Measurements from ENCODE around the gene GAB1. TPM values are rescaled to one million over a fixed set of nuclear protein-coding genes. Genes with fewer than 3 reads are reported as not detected.

GAB1 gene
- total RNA-seq, 2 donors from 2014 or later, result 0.32 to 0.48 TPM

- Mint-ChIP-seq H3K4me1 (no peaks in the 10 kb centered on the region), H3K27me3 (peaks cover 19% of the 10 kb centered on the region), H3K9me3 (no peaks in the 10 kb centered on the region), H3K36me3 (ENCODE audit: low read depth) (no peaks in the 10 kb centered on the region), H3K27ac (no peak overlapping the region), H3K4me3 (no peak overlapping the region)
- no peak for ATAC-seq (replicated peaks)
Observed at GRCh38 chr4:143421609-143422008, 84.9 kb downstream of the GAB1 start.

- Mint-ChIP-seq H3K4me3 (no peak overlapping the region), H3K4me1 (no peaks in the 10 kb centered on the region), H3K9me3 (no peaks in the 10 kb centered on the region), H3K36me3 (ENCODE audit: low read depth) (no peaks in the 10 kb centered on the region), H3K27ac (no peak overlapping the region), H3K27me3 (peaks cover 4% of the 10 kb centered on the region)
- ATAC-seq (replicated peaks), result no peak
Observed at GRCh38 chr4:143424276-143424675, 87.6 kb downstream of the GAB1 start.

GRCh38 chr4:143431526-143432257, 95.0 kb downstream of the GAB1 start:
- Mint-ChIP-seq H3K4me3 (no peak overlapping the region), H3K4me1 (no peaks in the 10 kb centered on the region), H3K9me3 (peaks cover 9% of the 10 kb centered on the region), H3K27me3 (peaks cover 4% of the 10 kb centered on the region), H3K36me3 (ENCODE audit: low read depth) (no peaks in the 10 kb centered on the region), H3K27ac (no peak overlapping the region)
- ATAC-seq (replicated peaks), result no peak

GRCh38 chr4:143432258-143432591, 95.5 kb downstream of the GAB1 start:
- no peaks in the 10 kb centered on the region for H3K4me1 Mint-ChIP-seq
- no peak overlapping the region for H3K4me3 Mint-ChIP-seq
- ATAC-seq (replicated peaks), result no peak
- no peaks in the 10 kb centered on the region for H3K36me3 Mint-ChIP-seq (ENCODE audit: low read depth)
- H3K27ac Mint-ChIP-seq, result no peak overlapping the region
- H3K9me3 Mint-ChIP-seq, result peaks cover 9% of the 10 kb centered on the region
- peaks cover 4% of the 10 kb centered on the region for H3K27me3 Mint-ChIP-seq

GRCh38 chr4:143433231-143433630, 96.6 kb downstream of the GAB1 start:
- Mint-ChIP-seq H3K27me3 (peaks cover 4% of the 10 kb centered on the region), H3K4me3 (no peak overlapping the region), H3K27ac (no peak overlapping the region), H3K36me3 (ENCODE audit: low read depth) (no peaks in the 10 kb centered on the region), H3K4me1 (no peaks in the 10 kb centered on the region), H3K9me3 (peaks cover 9% of the 10 kb centered on the region)
- no peak for ATAC-seq (replicated peaks)

GRCh38 chr4:143435955-143436354, 99.3 kb downstream of the GAB1 start:
- Mint-ChIP-seq H3K4me3 (no peak overlapping the region), H3K9me3 (peaks cover 6% of the 10 kb centered on the region), H3K36me3 (ENCODE audit: low read depth) (no peaks in the 10 kb centered on the region), H3K27me3 (peaks cover 4% of the 10 kb centered on the region), H3K4me1 (no peaks in the 10 kb centered on the region), H3K27ac (no peak overlapping the region)
- ATAC-seq (replicated peaks), result no peak

- no peak overlapping the region for H3K4me3 Mint-ChIP-seq
- ATAC-seq (replicated peaks), result no peak
- H3K36me3 Mint-ChIP-seq (ENCODE audit: low read depth), result no peaks in the 10 kb centered on the region
- no peak overlapping the region for H3K27ac Mint-ChIP-seq
- no peaks in the 10 kb centered on the region for H3K4me1 Mint-ChIP-seq
- no peaks in the 10 kb centered on the region for H3K9me3 Mint-ChIP-seq
- peaks cover 3% of the 10 kb centered on the region for H3K27me3 Mint-ChIP-seq
Observed at GRCh38 chr4:143437476-143437875, 100.8 kb downstream of the GAB1 start.

- H3K27ac Mint-ChIP-seq, result no peak overlapping the region
- no peaks in the 10 kb centered on the region for H3K36me3 Mint-ChIP-seq (ENCODE audit: low read depth)
- no peaks in the 10 kb centered on the region for H3K4me1 Mint-ChIP-seq
- H3K27me3 Mint-ChIP-seq, result peaks cover 3% of the 10 kb centered on the region
- no peak for ATAC-seq (replicated peaks)
- no peaks in the 10 kb centered on the region for H3K9me3 Mint-ChIP-seq
- no peak overlapping the region for H3K4me3 Mint-ChIP-seq
Observed at GRCh38 chr4:143437937-143438336, 101.3 kb downstream of the GAB1 start.

- Mint-ChIP-seq H3K27me3 (peaks cover 3% of the 10 kb centered on the region), H3K4me1 (no peaks in the 10 kb centered on the region), H3K36me3 (ENCODE audit: low read depth) (no peaks in the 10 kb centered on the region), H3K9me3 (no peaks in the 10 kb centered on the region), H3K4me3 (no peak overlapping the region), H3K27ac (no peak overlapping the region)
- no peak for ATAC-seq (replicated peaks)
Observed at GRCh38 chr4:143438710-143439109, 102.0 kb downstream of the GAB1 start.

- peaks cover 3% of the 10 kb centered on the region for H3K27me3 Mint-ChIP-seq
- no peaks in the 10 kb centered on the region for H3K36me3 Mint-ChIP-seq (ENCODE audit: low read depth)
- no peak overlapping the region for H3K4me3 Mint-ChIP-seq
- H3K4me1 Mint-ChIP-seq, result no peaks in the 10 kb centered on the region
- no peak overlapping the region for H3K27ac Mint-ChIP-seq
- no peaks in the 10 kb centered on the region for H3K9me3 Mint-ChIP-seq
- ATAC-seq (replicated peaks), result no peak
Observed at GRCh38 chr4:143441109-143441508, 104.4 kb downstream of the GAB1 start.

- Mint-ChIP-seq H3K4me3 (no peak overlapping the region), H3K36me3 (ENCODE audit: low read depth) (no peaks in the 10 kb centered on the region), H3K4me1 (no peaks in the 10 kb centered on the region), H3K9me3 (no peaks in the 10 kb centered on the region), H3K27ac (no peak overlapping the region), H3K27me3 (peaks cover 3% of the 10 kb centered on the region)
- no peak for ATAC-seq (replicated peaks)
Observed at GRCh38 chr4:143441678-143442077, 105.0 kb downstream of the GAB1 start.

GRCh38 chr4:143443728-143444127, 107.1 kb downstream of the GAB1 start:
- H3K36me3 Mint-ChIP-seq (ENCODE audit: low read depth), result no peaks in the 10 kb centered on the region
- H3K9me3 Mint-ChIP-seq, result no peaks in the 10 kb centered on the region
- no peaks in the 10 kb centered on the region for H3K4me1 Mint-ChIP-seq
- H3K27ac Mint-ChIP-seq, result no peak overlapping the region
- no peak for ATAC-seq (replicated peaks)
- no peak overlapping the region for H3K4me3 Mint-ChIP-seq
- peaks cover 3% of the 10 kb centered on the region for H3K27me3 Mint-ChIP-seq

- Mint-ChIP-seq H3K4me3 (no peak overlapping the region), H3K9me3 (no peaks in the 10 kb centered on the region), H3K4me1 (no peaks in the 10 kb centered on the region), H3K36me3 (ENCODE audit: low read depth) (no peaks in the 10 kb centered on the region), H3K27ac (no peak overlapping the region), H3K27me3 (peaks cover 10% of the 10 kb centered on the region)
- no peak for ATAC-seq (replicated peaks)
Observed at GRCh38 chr4:143451186-143451585, 114.5 kb downstream of the GAB1 start.

GRCh38 chr4:143455211-143455610, 118.5 kb downstream of the GAB1 start:
- H3K4me3 Mint-ChIP-seq, result no peak overlapping the region
- peaks cover 11% of the 10 kb centered on the region for H3K27me3 Mint-ChIP-seq
- H3K27ac Mint-ChIP-seq, result no peak overlapping the region
- ATAC-seq (replicated peaks), result no peak
- no peaks in the 10 kb centered on the region for H3K9me3 Mint-ChIP-seq
- no peaks in the 10 kb centered on the region for H3K4me1 Mint-ChIP-seq
- H3K36me3 Mint-ChIP-seq (ENCODE audit: low read depth), result no peaks in the 10 kb centered on the region

GRCh38 chr4:143458966-143459365, 122.3 kb downstream of the GAB1 start:
- no peaks in the 10 kb centered on the region for H3K4me1 Mint-ChIP-seq
- ATAC-seq (replicated peaks), result no peak
- H3K9me3 Mint-ChIP-seq, result no peaks in the 10 kb centered on the region

More at GRCh38 chr4:143458966-143459365, 122.3 kb downstream of the GAB1 start:
- Mint-ChIP-seq H3K27me3 (peaks cover 6% of the 10 kb centered on the region), H3K4me3 (no peak overlapping the region), H3K36me3 (ENCODE audit: low read depth) (no peaks in the 10 kb centered on the region), H3K27ac (no peak overlapping the region)

Measured in activated T-helper 17 cell treated with anti-CD3 and anti-CD28 coated beads, Interleukin-2, amount 50 U/mL, for 72 hours (primary cell).